Neuronal stem cell (in vitro differentiated cells): Measurements from ENCODE around the gene CIART.

ENCODE experiments used
- DNase-seq: peaks from one replicate; pipeline ENCODE4 v3.0.0-alpha.2; 2013; ENCODE audit warnings: low spot score
- H2AFZ ChIP-seq: one replicate; pipeline ENCODE4 v1.6.1; 2013; ENCODE audit warnings: mild to moderate bottlenecking, low read length, inconsistent platforms
- H2AK5ac ChIP-seq: 2 replicates; pipeline ENCODE4 v1.6.1; 2013; ENCODE audit warnings: low read depth, mild to moderate bottlenecking, inconsistent platforms, low read length, moderate library complexity, mixed read lengths
- H2BK120ac ChIP-seq: 2 replicates; pipeline ENCODE4 v1.6.1; 2013; ENCODE audit warnings: low read depth, mild to moderate bottlenecking, inconsistent platforms, low read length, moderate library complexity, mixed read lengths
- H2BK12ac ChIP-seq: one replicate; pipeline ENCODE4 v1.6.1; 2013; ENCODE audit warnings: low read length, inconsistent platforms
- H2BK15ac ChIP-seq: 2 replicates; pipeline ENCODE4 v1.6.1; 2013; ENCODE audit warnings: mild to moderate bottlenecking, low read length, inconsistent platforms, mixed read lengths
- H2BK5ac ChIP-seq: one replicate; pipeline ENCODE4 v1.6.1; 2013; ENCODE audit warnings: inconsistent platforms, mild to moderate bottlenecking, low read length, moderate library complexity
- H3K14ac ChIP-seq: one replicate; pipeline ENCODE4 v1.6.1; 2013; ENCODE audit warnings: low read length, inconsistent platforms
- H3K18ac ChIP-seq: 2 replicates; pipeline ENCODE4 v1.6.1; 2013; ENCODE audit warnings: low read length, inconsistent platforms
- H3K23ac ChIP-seq: 2 replicates; pipeline ENCODE4 v1.6.1; 2013; ENCODE audit warnings: low read depth, mild to moderate bottlenecking, mixed read lengths, low read length, inconsistent platforms; ENCODE audit not compliant: poor library complexity
- H3K27ac ChIP-seq: replicated peaks from 3 replicates; pipeline ENCODE4 v1.5.1; 2013; ENCODE audit warnings: low read length, inconsistent platforms
- H3K27me3 ChIP-seq, 3 experiments: 2 replicates each; pipeline ENCODE4 v1.6.1; 2013; ENCODE audit warnings: low read length in 3 of 3, mild to moderate bottlenecking in 2 of 3, inconsistent platforms in 1 of 3, low read depth in 1 of 3, mixed read lengths in 1 of 3, moderate library complexity in 1 of 3; ENCODE audit not compliant: control insufficient read depth in 3 of 3, insufficient read depth in 3 of 3
- H3K36me3 ChIP-seq, 2 donors: replicated peaks in 1 of 2; 2 replicates each; pipeline ENCODE4 v1.6.1; 2013; ENCODE audit warnings: low read length in 2 of 2; ENCODE audit not compliant: control insufficient read depth in 2 of 2, insufficient read depth in 2 of 2
- H3K4ac ChIP-seq: 2 replicates; pipeline ENCODE4 v1.6.1; 2013; ENCODE audit warnings: inconsistent platforms, mild to moderate bottlenecking, low read length, moderate library complexity
- H3K4me1 ChIP-seq, 2 donors: 1 replicate in 1 of 2; 2 replicates in 1 of 2; pipeline ENCODE4 v1.6.1; 2013; ENCODE audit warnings: low read length in 2 of 2, low read depth in 1 of 2; ENCODE audit not compliant: control insufficient read depth in 2 of 2, insufficient read depth in 1 of 2
- H3K4me2 ChIP-seq: one replicate; pipeline ENCODE4 v1.6.1; 2013; ENCODE audit warnings: mild to moderate bottlenecking, low read length, inconsistent platforms; ENCODE audit not compliant: insufficient read depth, poor library complexity, severe bottlenecking
- H3K4me3 ChIP-seq, 2 donors: 2 replicates each; pipeline ENCODE4 v1.5.1; 2013; ENCODE audit warnings: low read length in 2 of 2, mild to moderate bottlenecking in 2 of 2, inconsistent platforms in 1 of 2, moderate library complexity in 1 of 2
- H3K79me1 ChIP-seq: one replicate; pipeline ENCODE4 v1.6.1; 2013; ENCODE audit warnings: low read depth, mild to moderate bottlenecking, inconsistent platforms, low read length, moderate library complexity
- H3K9ac ChIP-seq: one replicate; pipeline ENCODE4 v1.6.1; 2013; ENCODE audit warnings: mild to moderate bottlenecking, low read depth, low read length, inconsistent platforms; ENCODE audit not compliant: poor library complexity
- H3K9me3 ChIP-seq, 2 donors: replicated peaks in 1 of 2; 2 replicates each; pipeline versions ENCODE3 to v1.6.1; 2013; ENCODE audit warnings: low read length in 2 of 2, mild to moderate bottlenecking in 2 of 2, inconsistent platforms in 1 of 2, low read depth in 1 of 2, mixed read lengths in 1 of 2, moderate library complexity in 1 of 2; ENCODE audit not compliant: control insufficient read depth in 2 of 2, insufficient read depth in 1 of 2
- H4K8ac ChIP-seq: one replicate; pipeline ENCODE4 v1.6.1; 2013; ENCODE audit warnings: low read depth, mild to moderate bottlenecking, inconsistent platforms, low read length, moderate library complexity
- H4K91ac ChIP-seq: one replicate; pipeline ENCODE4 v1.6.1; 2013; ENCODE audit warnings: low read length, low read depth, mild to moderate bottlenecking, inconsistent platforms; ENCODE audit not compliant: poor library complexity
- WGBS, 2 donors: extraction: QIAGEN DNeasy Blood & Tissue Kit; methylation state at CpG; one replicate each; pipeline ENCODE4 v1.1.7; 2013; ENCODE audit warnings: missing lambda C conversion rate in 2 of 2, mixed read lengths in 1 of 2; ENCODE audit not compliant: insufficient read length in 2 of 2, insufficient replicate concordance in 1 of 2; ENCODE audit errors: extremely low coverage in 2 of 2; 5-methylcytosine and 5-hydroxymethylcytosine counted together

Gene CIART

DNA sequence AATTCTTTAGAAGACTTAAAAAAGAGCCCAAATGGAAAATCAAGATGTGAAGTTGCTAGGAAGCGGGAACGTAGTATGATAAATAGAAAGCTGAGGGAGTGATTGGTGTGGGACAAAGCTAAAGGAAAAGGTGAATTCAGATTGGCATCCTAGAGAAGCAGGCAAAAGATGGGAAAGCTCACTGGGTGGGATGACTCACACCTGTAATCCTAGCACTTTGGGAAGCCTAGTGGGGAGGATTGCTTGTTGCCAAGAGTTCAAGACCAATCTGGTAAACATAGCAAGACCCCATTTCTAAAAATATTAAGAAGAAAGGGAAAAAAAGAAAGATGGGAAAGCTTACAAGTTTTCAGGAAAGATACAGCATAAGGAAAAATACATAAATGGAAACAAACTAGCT, 13.1 kb downstream of the CIART start:
- no peak overlapping the region for H3K18ac ChIP-seq
- H2AK5ac ChIP-seq = no peak overlapping the region
- no peak overlapping the region for H2BK120ac ChIP-seq
- H3K9me3 ChIP-seq = no peaks in the 10 kb centered on the region
- 100% methylated on average over 1 of the region's 2 CpGs; no CpG with 5 or more reads in 1 of the 2 donors for WGBS, 2 donors
- H3K4ac ChIP-seq = no peak overlapping the region
- H3K27ac ChIP-seq = no peak overlapping the region
- peaks cover 2 to 9% of the 10 kb centered on the region in 2 donors for H3K4me1 ChIP-seq
- H2AFZ ChIP-seq = no peak overlapping the region
- no peak overlapping the region for H3K4me2 ChIP-seq
- no peak overlapping the region for H2BK15ac ChIP-seq
- peaks cover 9 to 51% of the 10 kb centered on the region in 2 donors for H3K36me3 ChIP-seq
- no peak overlapping the region for H2BK12ac ChIP-seq
- no peak overlapping the region for H4K8ac ChIP-seq
- H3K27me3 ChIP-seq = no peaks in the 10 kb centered on the region
- H3K9ac ChIP-seq = no peak overlapping the region
- H3K14ac ChIP-seq = no peak overlapping the region
- no peak overlapping the region for H4K91ac ChIP-seq
- H3K23ac ChIP-seq = no peak overlapping the region
- H3K4me3 ChIP-seq = no peak overlapping the region
- no peak overlapping the region for H2BK5ac ChIP-seq
- DNase-seq = no peak
- H3K79me1 ChIP-seq = peaks cover 9% of the 10 kb centered on the region

DNA sequence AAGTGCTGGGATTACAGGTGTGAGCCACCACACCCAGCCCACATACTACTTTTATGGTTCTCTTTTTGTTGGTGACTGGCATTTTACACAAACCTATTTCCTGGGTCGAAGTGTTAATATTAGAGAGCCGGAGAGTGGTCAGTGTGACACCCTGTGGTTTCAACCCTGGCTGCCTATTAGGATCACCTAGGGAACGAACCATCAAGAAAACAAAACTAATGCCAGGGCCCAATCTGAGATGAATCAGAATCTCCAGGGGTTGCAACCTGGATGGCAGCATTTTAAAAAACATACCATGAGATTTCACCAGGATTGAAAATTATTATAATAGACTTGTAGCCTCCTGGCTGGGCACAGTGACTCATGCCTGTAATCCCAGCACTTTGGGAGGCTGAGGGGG, 17.4 kb downstream of the CIART start:
- no peak overlapping the region for H3K9ac ChIP-seq
- no peak overlapping the region for H3K4ac ChIP-seq
- no CpG with 5 or more reads among the region's 3 CpGs for WGBS, 2 donors
- no peak overlapping the region for H2BK15ac ChIP-seq
- H2AFZ ChIP-seq = no peak overlapping the region
- H2AK5ac ChIP-seq = no peak overlapping the region
- H3K18ac ChIP-seq = no peak overlapping the region
- no peak overlapping the region for H2BK120ac ChIP-seq
- no peak overlapping the region for H4K8ac ChIP-seq
- no peak overlapping the region for H3K4me2 ChIP-seq
- H3K23ac ChIP-seq = no peak overlapping the region
- no peak overlapping the region for H2BK12ac ChIP-seq
- H3K4me3 ChIP-seq = no peak overlapping the region
- H3K79me1 ChIP-seq = peaks cover 7% of the 10 kb centered on the region
- no peak for DNase-seq
- no peak overlapping the region for H4K91ac ChIP-seq
- no peaks in the 10 kb centered on the region for H3K27me3 ChIP-seq
- no peaks in the 10 kb centered on the region for H3K4me1 ChIP-seq
- no peak overlapping the region for H3K14ac ChIP-seq
- peaks cover 23 to 88% of the 10 kb centered on the region in 2 donors for H3K36me3 ChIP-seq
- no peak overlapping the region for H2BK5ac ChIP-seq
- no peak overlapping the region for H3K27ac ChIP-seq
- H3K9me3 ChIP-seq = no peaks in the 10 kb centered on the region

DNA sequence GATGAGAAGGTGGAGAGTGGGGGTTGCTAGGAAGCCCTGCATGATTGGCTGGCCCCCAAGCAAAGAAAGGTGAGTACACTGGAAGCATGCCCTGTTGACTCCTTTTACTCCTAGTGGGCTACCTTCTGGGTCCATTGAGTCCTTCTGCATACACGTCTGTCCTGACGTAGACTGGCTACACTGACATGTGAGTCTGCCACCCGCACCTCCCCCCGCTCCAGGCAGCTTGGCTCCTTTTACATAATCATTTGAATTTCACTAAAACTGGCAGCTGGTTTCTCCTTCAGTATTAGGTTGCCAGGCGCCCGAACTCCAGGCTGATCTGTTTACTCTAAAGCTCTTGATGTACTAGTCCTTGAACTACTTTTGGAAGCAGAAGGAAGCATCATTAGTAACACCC, 20.0 kb downstream of the CIART start:
- Histone ChIP-seq H3K4me1 (no peaks in the 10 kb centered on the region), H3K9me3 (no peaks in the 10 kb centered on the region), H2AK5ac (no peak overlapping the region), H3K4ac (no peak overlapping the region), H3K27me3 (no peaks in the 10 kb centered on the region), H2BK15ac (no peak overlapping the region), H3K36me3 (peaks cover 16 to 88% of the 10 kb centered on the region in 2 donors), H2BK5ac (no peak overlapping the region), H2BK12ac (no peak overlapping the region), H4K8ac (no peak overlapping the region), H2AFZ (no peak overlapping the region), H3K27ac (no peak overlapping the region), H3K79me1 (peaks cover 1% of the 10 kb centered on the region), H3K14ac (no peak overlapping the region), H3K18ac (no peak overlapping the region), H4K91ac (peak overlapping the region; percentile 25), H3K23ac (no peak overlapping the region), H3K9ac (no peak overlapping the region), H3K4me3 (no peak overlapping the region), H2BK120ac (no peak overlapping the region), H3K4me2 (peak overlapping the region; percentile 3)
- no peak for DNase-seq
- no CpG with 5 or more reads among the region's 6 CpGs for WGBS, 2 donors

DNA sequence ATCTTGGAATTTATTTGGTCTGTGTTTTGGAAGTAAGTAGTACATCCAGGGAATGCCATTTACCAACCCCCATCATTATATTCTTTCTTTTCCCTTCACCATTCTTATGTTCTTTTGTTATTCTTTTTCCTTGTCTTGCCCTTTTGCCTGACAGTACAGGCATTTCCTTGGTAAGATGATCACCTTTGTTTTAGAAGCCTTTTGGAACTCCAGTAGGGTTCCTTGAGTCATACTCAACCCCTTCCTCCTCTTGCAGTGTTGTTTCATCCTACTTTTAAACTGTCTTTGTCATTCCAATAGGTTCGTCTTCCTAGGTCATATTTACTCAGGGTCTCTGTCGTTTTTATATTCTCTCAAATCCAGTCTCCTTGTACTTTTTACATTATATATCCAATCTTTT, 20.5 kb downstream of the CIART start:
- Histone ChIP-seq H3K18ac (no peak overlapping the region), H3K27ac (no peak overlapping the region), H3K4me1 (no peaks in the 10 kb centered on the region), H3K9me3 (no peaks in the 10 kb centered on the region), H2BK15ac (no peak overlapping the region), H3K4me2 (no peak overlapping the region), H4K8ac (no peak overlapping the region), H3K4ac (no peak overlapping the region), H3K79me1 (peaks cover 1% of the 10 kb centered on the region), H3K14ac (no peak overlapping the region), H2BK12ac (no peak overlapping the region), H2BK120ac (no peak overlapping the region), H2AK5ac (no peak overlapping the region), H2AFZ (no peak overlapping the region), H3K36me3 (peaks cover 17 to 88% of the 10 kb centered on the region in 2 donors), H3K27me3 (no peaks in the 10 kb centered on the region), H3K9ac (no peak overlapping the region), H3K4me3 (no peak overlapping the region), H2BK5ac (no peak overlapping the region), H4K91ac (no peak overlapping the region), H3K23ac (no peak overlapping the region)
- WGBS, 2 donors = no CpG with 5 or more reads among the region's 2 CpGs
- no peak for DNase-seq
